Germinal center (tissue), 1 donor: Measurements from ENCODE around the gene LRRFIP2.

ENCODE experiments used
- DNase-seq: peaks from one replicate; pipeline ENCODE4 v3.0.0; 2012; ENCODE audit warnings: mixed read lengths, low spot score

LRRFIP2 gene

DNA sequence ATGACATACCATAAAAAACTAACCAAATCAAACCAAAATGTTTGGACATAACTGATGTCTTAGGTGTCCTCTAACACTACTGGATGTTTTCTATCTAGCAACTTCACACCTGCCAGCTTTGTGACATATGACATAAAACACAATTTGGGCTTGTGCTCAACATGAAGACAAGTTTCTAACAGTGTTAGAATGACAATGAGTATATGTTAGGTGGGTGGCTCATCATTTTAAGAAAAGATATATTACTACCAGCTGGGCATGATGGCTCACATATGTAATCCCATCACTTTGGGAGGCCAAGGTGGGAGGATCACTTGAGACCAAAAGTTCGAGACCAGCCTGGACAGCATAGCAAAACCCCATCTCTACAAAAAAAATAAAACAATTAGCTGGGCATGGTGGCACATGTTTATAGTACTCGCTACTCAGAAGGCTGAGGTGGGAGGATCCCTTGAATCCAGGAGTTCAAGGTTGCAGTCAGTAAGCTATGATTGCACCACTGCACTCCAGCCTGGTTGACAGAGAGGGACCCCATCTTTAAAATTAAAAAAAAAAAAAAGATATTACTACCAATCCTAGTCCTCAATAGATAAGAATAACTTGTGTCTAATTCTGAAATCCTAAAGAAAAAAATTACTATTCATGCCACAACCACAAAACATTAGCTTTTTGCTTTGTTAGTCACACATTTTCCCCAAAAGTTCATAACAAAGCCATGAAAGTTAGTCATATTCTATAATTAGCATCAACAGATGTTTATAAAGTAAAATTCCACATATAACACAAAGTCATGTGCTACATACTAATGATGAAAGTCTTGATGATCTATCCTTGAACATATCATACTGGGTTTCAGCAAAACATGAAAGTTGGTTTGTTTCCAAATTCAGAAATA is 59.9 kb downstream of the LRRFIP2 start:
- no peak for DNase-seq

DNA sequence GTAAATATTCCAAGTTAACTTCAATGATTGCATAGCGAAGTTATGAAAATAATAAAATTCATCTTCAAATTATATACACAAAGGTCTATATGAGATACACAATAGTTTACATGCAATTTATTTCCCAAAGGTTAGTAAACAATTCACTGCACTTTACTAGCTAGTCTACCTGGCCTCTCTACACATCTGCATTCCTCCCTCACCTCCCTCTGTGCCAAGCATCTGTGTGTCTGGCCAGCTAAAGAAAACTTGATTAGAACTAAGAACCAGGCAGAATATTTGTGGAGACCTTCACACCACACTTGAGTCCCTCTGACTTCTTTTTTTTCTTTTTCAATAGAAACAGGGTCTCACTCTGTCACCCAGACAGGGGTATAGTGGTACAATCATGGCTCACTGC is 61.4 kb downstream of the LRRFIP2 start:
- DNase-seq, result no peak

DNA sequence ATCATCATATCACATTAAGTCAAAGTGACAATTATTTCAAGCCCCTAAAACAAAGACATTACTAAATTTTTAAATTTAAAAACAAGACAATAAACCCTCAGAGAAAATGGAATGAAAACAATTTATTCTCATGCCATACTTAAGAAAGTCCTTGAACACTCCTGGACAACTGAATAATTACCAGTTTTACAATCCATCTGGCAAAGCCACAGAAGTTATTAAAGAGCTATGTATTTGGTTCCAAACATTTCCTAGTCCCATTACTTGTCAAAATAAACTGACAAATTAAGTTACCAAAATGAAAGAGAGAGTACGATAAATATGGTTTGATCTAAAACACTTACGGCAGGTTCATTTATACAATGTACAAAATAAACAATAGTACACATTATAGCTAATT is 63.2 kb downstream of the LRRFIP2 start:
- no peak for DNase-seq

DNA sequence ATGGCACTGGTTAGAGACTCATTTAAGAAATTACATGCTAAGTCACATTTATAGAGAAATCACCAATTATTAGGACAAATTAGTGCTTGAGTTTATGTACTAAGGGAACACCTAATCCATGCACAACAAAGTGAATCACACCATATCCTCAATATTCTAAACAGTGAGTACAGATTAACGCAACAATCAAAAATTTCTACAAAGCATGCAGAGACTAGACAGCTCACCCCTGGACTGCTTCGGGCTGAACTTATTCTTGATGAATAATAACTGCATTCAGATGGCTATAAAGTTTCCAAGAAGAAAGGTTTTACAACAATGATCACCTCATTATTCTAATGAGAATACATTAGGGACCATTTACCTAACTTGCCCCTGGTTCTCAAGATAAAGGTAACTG is 66.5 kb downstream of the LRRFIP2 start:
- DNase-seq, result no peak

DNA sequence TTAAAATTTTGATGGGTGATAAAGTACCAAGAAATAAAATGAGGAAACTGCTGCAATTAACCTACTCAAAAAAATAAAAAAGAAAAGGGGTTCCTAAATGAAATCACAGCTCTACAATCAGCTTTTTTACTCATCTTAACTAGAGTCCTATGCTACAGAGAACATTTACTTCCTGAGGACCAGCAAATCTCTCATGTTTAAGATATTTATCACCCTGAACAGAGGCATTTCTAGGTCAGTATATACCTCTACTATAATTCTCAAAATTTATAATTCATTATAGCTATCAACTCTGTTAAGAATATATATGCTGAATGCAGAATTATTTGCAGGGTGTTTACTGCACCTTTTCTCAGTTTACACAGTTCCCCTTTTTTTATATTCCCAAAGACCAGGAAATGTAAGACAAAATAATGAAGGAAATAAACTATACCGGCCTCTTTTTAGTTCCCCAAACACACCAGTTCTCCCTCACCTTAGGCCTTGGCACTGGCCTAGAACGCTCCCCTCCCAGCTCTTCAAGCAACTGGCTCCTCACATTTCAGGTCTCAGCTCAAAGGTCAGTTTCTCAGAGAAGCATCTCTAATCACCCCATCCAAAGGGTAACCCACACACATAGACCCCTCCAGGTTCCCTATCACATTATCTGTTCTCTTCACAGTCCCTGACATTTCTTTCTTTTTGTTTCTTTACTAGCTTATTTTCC is 71.1 kb downstream of the LRRFIP2 start:
- no peak for DNase-seq

DNA sequence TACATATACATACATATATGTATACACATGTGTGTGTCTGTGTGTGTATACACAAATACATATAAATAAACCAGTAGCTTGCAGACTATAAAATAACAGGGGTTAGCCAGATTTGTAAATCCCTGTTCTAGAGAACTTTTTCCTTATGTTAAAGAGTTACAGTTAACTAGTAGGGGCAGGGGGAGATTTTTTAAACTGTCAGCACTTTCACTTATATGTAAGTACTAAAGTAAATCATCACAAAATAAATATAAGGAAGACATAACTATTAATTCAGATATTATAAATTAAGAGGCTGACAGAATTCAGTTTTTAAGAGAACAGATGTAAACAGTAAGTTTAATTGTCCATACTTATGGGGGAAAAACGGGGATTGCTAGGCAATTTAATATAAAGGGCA is 74.0 kb downstream of the LRRFIP2 start:
- no peak for DNase-seq

DNA sequence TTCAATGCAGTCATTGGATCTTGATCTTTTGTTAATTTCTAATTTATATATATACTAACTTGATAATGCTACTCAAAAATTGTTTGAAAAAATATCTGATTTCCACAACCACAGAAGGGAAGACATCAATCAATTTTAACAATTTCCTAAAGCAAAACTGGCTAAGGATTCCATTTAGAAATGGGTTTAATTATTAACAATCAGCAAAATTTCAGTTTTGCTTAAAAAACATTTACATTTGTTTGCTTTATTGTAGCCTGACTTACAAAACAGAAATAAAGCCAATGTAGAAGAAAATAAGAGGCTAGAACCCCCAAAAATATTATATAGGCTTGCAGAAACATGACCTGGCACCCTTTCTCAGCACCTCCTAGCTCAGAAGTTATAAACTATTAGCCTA is 74.9 kb downstream of the LRRFIP2 start:
- no peak for DNase-seq

DNA sequence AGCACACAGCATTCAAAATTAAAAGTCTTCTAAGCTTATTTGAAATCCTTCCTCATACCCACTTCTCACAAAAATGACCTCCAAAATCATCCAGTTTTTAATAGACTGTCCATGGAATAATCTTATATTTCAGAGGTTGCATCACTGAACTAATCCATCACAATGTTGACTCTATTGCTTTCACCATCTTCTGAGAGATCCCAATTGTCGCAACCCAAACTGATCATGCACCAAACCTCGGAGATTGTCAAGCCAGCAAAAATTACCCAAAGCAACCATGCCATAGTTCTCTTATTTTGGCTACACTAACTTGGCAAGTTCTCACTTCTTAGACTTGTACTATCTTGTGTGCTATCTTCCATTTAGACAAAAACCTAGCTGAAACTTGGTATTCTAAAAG is 75.5 kb downstream of the LRRFIP2 start:
- DNase-seq, result no peak

DNA sequence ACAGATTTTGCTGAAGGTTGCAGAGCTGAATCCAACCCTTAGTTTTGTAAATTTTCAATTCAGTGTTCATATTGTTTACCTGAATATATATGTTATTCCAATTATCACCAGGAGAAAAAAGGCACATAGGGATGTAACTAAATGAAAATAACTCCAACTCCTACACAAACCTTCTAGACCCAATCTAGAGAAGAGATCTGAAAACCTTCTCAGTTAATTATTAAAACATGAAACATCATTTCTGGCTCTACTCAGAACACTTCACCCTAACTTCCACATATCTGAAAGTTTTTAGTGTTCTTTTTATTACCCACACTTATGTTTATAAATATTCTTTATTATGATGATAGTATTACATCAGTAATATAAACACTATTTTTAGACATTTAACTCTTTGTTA is 76.6 kb downstream of the LRRFIP2 start:
- no peak for DNase-seq

DNA sequence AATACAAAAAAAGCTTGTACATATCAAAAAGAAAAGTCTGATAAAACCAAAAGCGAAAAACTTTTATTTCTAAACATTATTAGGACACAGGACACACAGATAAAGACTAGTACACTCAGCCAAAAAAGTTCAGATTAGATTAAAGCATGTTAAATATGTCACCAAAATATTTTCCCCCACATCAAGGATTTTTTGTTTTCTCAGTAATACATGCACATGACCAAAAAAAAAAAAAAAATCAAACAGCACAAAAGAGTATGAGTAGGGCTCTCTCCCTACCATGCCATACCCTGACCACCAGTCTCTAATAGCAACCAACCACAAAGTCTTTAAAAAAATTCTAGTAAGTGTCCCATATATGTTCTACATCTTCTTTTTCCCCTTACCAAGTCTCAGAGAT is 77.4 kb downstream of the LRRFIP2 start:
- DNase-seq, result no peak

DNA sequence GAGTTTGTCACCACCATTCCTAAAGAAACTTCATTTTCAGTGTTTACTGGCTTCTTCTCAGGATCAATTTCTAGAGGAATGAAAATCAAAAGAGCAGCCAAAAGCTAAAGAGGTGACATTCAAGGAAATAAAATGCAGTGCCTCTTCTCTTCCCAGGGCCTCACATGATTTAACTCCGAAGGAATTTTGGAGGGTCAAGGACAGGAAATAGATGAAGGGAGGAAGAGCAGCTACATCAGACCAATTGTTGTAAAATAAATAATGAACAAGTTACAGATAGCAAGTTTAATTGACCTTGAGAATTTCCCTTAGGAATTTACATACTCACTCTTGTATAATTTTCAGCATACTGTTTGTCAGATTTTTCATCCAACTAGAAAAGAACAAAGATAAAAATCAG is 78.1 kb downstream of the LRRFIP2 start:
- DNase-seq, result no peak

DNA sequence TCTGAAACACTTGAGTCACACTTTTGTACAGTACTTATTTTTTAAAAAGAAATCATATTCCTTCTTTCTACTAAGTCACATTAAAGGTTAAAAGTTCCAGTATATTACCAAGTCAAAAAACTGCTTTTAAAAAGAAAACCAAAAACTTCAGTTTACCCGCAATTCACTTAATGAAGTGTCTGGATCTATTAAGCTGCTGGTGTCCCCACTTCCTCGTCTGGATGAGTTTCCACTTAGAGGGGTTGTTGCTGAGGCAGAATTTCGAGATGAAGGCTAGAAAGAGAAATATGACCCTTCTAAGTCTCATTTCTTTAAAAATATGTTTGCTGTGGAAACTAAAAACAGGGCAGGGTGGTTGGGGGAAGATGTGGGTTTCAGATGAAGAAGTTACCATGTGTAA is 79.7 kb downstream of the LRRFIP2 start:
- DNase-seq, result no peak

DNA sequence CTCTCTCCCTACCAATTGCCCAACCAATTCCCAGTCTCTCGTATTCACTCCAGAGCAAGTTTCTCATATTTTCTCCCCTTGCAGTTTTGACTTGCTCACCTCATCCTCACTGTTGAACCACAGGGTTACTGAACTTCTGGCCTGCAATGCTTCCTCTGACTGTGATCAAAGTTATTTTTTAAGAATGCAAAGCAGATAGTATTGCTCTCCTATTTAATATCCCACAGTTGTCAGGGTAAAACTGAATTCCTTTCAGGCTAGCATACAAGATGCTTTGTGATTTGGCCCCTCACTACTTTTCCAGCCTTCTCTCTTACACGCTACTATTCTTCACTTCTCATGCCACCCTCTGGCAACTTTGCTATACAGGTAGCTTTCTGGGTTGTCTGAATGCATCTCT is 80.9 kb downstream of the LRRFIP2 start:
- no peak for DNase-seq

DNA sequence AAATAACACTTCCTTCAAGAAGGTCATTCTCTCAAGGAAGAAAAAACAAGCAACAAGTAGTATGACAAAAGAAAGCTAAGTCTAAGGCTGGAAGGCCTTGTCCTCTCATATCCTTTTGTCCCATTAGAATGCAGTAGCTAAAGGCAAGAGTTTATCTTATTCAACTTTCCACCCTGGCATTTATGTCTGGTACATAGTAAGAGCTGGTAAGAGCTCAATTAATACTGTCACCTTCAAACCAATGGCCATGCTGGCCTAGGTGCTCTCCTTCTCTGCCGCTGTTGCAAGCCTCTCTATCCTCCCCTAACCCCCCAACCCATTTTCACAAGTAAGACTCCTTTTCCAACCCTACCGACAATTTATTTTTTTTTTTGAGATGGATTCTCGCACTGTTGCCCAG is 81.9 kb downstream of the LRRFIP2 start:
- no peak for DNase-seq

DNA sequence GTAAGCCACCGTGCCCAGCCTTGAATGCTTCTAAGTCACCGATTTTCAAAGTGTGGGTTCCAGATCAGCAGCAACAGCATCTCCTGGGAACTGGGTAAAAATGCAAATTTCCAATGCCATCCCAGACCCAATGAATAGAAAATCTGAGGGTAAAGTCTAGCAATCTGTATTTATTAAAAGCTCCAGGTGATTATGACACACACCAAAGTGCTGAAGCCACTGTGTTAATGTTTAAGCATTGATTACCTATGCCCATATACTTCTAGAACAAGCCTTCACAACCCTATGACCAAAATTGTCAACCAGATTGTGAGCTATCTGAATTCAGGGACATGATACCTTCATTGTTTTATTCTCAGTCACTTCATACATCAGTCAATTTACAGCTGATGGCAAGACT is 86.5 kb downstream of the LRRFIP2 start:
- DNase-seq, result no peak

DNA sequence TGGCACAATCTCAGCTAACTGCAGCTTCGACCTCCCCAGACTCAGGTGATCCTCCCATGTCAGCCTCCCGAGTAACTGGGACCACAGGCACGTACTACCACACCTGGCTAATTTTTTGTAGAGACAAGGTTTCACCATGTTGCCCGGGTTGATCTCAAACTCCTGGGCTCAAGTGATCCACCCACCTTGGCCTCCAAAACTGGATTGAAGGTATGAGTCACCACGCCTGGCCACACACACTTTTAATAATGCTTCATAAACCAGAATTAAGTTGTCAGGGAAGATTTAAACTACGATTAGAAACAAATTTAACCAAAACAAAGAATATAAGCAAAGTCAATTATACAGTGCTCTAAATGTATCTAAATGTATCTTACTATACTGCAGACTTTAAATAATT is 87.5 kb downstream of the LRRFIP2 start:
- no peak for DNase-seq

DNA sequence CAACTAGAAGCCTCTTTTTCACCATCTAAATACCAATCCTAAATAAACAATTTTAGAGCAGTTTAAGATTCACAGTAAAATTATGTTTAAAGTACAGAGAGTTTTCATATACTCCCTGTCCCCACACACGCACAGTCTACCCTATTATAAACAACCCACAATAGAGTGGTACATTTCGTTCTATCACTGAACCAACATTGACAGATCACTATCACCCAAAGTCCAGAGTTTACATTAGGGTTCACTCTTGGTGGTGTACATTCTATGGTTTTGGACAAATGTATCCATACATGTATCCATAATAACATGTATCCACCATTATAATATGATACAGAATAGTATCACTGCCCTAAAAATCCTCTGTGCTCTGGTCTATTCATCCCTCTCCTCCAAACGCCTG is 92.1 kb downstream of the LRRFIP2 start:
- no peak for DNase-seq

DNA sequence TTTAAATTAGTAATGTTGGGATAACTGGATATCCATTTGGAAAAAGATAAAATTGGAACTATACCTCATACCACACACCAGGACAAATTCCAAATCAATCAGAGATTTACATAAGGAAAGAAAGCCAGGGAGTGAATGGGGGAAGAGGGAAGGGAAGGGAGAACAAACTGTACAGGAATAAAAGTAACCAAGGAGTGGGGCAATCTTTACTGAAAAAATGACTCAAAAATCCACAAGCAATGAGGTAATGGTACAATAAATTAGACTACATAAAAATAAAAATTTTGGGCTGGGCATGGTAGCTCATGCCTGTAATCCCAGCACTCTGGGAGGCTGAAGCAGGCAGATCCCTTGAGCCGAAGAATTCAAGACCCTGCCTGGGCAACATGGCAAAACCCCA is 98.4 kb downstream of the LRRFIP2 start:
- no peak for DNase-seq

DNA sequence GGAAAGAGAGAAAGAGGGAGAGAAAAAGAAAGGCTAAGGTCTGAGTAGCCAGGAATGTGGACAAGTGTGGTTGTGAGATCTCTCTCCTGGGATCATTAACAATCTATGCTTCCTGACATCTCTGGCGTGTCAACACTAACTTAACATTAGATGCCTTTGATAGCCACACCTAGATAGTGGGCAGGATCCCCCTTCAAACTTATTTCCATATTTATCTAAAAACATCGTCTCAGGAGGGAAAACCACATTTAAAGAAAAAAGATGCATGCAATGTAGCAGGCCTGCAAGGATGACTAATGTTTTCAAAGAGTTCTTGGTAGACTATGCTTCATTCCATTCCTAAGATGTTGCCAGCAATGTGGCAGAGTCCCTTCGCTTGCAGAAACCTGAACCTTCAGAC is 100.2 kb downstream of the LRRFIP2 start:
- DNase-seq, result no peak

DNA sequence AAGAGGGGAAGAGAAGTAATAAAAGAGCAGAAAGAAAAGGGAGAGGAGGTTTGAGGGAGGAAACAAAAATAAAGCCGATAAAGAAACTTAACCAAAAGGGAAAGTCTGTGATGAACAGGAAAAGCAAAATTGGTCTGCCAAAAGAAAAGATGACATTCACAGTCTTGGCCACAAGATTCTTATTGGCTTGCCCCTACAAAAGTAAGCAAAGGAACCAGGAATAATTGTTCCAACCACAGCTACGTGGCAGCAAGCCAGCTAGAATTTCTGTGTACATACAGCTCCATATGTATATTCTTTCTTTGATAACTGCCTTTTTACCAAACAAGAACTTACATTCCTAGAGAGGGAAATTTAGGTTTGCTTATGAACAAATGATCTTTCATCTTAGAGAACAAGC is 101.5 kb downstream of the LRRFIP2 start:
- no peak for DNase-seq

DNA sequence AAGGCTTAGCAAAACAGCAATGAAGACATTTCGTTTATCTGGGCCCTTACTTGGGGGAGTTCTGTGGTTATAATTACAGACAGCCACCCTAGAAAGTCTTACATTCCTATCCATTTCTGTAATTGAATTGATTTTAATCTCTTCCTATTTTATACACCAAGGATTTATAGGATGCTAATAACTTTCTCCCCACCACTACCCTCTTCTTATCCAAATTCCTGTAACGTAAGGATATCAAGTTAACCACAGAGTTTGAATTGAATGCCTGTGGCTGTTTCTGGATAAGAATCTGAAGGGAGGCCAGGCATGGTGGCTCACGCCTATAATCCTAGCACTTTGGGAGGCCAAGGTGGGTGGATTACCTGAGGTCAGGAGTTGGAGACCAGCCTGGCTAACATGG is 102.5 kb downstream of the LRRFIP2 start:
- DNase-seq, result no peak

DNA sequence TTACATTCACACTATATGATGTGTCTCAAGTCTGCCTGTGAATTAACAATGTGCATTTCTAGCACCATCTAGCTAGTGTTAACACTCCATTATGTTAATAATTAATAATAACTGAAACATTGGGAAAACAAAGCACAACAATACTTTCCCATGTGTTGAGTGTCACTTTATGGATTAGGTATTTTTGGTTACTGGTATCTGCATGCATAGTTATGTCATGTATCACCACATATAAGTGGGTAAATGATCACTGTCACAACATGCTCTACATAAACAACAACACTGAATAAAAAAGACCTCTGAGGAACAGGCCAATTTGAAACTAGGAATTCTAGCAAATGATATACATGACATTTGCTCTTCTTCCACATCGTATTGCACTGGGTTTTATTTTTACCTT is 106.4 kb downstream of the LRRFIP2 start:
- no peak for DNase-seq

DNA sequence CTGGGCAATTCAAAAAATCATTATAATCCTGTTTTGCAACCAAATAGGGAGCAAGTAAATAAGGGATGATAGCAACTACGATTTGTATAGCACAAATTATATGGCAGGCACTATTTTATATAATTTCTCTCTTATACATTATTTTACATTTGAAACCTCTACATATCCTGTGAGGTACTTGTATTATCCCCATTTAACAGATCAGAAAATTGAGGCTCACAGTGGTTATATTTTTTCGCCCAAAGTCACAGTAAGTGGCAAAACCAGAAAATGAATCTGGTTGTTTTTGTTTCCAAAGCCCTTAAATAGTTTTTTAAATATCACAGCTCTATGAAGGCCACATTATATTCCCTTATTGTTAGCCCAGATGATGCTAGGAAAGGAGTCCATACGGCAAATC is 106.8 kb downstream of the LRRFIP2 start:
- no peak for DNase-seq

DNA sequence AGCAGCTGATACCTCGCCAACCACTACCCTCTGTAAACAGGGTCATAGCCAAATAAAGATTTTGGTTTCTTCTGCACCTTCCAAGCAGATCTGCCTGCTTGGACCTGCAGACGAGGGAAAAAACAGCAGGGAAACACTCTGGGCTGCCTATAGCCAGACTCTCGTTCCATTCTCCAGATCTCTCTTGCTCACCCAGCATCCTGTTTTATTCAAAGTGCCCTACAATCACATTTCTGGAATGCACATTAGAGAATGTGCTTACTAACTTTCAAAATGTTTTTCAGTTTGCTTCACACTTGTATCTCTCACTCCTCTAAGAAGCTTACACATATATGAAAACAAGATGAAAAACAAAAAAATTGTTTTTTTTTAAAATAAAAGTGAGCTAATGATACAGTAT is 109.6 kb downstream of the LRRFIP2 start:
- DNase-seq, result no peak
